Naive thymus-derived CD8-positive, alpha-beta T cell (primary cell): Measurements from ENCODE around the gene GPANK1. TPM values are rescaled to one million over a fixed set of nuclear protein-coding genes. Genes with fewer than 3 reads are reported as not detected.
A peak's percentile ranks its signal among the peaks of the same experiment; 100 is the strongest.
"Not testable (repeated sequence)": the region's sequence is repeated elsewhere in the genome, so short reads cannot be mapped to it uniquely, and the experiment has no call there.

Experiments used
- ATAC-seq, 2 donors: fragments of 150-1000 bp; cut with Tn5 transposase in 1 of 2; sonication (Bioruptor Pico), chemical (Tn5 transposase) in 1 of 2; 1 replicate in 1 of 2; 2 replicates in 1 of 2; pipeline ENCODE4 v1.10.0; 2021; ENCODE audit warnings: mild to moderate bottlenecking in 2 of 2, moderate library complexity in 2 of 2
- POLR2A ChIA-PET: fragments of 350-600 bp; sonication (Branson Sonifier 250); formaldehyde crosslinking; loops from one replicate; lab custom pipeline; 2021; ENCODE audit warnings: antibody characterized with exemption; lab: Charles Lee
- DNase-seq, 10 donors: peaks; one replicate each; pipeline versions ENCODE4 v3.0.0 to v3.0.0-alpha.2; 2020 to 2022
- H3K27ac Mint-ChIP-seq, 10 donors: one replicate each; pipeline ENCODE4 v1.8.0; 2020 to 2022; ENCODE audit warnings: mild to moderate bottlenecking in 10 of 10, mixed read lengths in 10 of 10, moderate library complexity in 4 of 10, inconsistent platforms in 1 of 10
- H3K27me3 Mint-ChIP-seq, 5 donors: one replicate each; pipeline ENCODE4 v1.8.0; 2021 to 2022; ENCODE audit warnings: mixed read lengths in 5 of 5
- H3K36me3 Mint-ChIP-seq, 3 donors: one replicate each; pipeline ENCODE4 v1.8.0; 2020 to 2022; ENCODE audit warnings: mixed read lengths in 3 of 3, mild to moderate bottlenecking in 2 of 3, inconsistent platforms in 1 of 3
- H3K4me1 Mint-ChIP-seq, 4 donors: one replicate each; pipeline ENCODE4 v1.8.0; 2021 to 2022; ENCODE audit warnings: mixed read lengths in 4 of 4
- H3K4me3 Mint-ChIP-seq, 10 donors: one replicate each; pipeline ENCODE4 v1.8.0; 2020 to 2022; ENCODE audit warnings: mild to moderate bottlenecking in 10 of 10, mixed read lengths in 10 of 10, moderate library complexity in 6 of 10, inconsistent platforms in 1 of 10
- H3K9me3 Mint-ChIP-seq, 9 donors: one replicate each; pipeline ENCODE4 v1.8.0; 2020 to 2022; ENCODE audit warnings: mixed read lengths in 9 of 9, mild to moderate bottlenecking in 3 of 9, inconsistent platforms in 1 of 9, moderate library complexity in 1 of 9
- polyA plus RNA-seq, 3 donors: library from polyadenylated mRNA; unstranded; fragments of 300-500 nt; fragmentation: Illumina TruSeq; gene quantifications; one replicate each; pipeline ENCODE4 v1.2.3, GENCODE V29; 2021
- total RNA-seq, 8 experiments: library from RNA in 2 of 8; stranded (reverse) in 2 of 8; gene quantifications; one replicate each; pipeline ENCODE4 v1.2.3 and lab custom pipeline; 2021 to 2026

GPANK1 gene
- 10 to 100 TPM; 26.6 to 27.9 TPM for total RNA-seq
- 10 to 100 TPM; 20.8 to 22.9 (median 21.2) TPM for polyA plus RNA-seq
- total RNA-seq (lab: John Stamatoyannopoulos, UW), result 21.8 to 35.9 (median 30.9) reads per million in 6 experiments

DNA sequence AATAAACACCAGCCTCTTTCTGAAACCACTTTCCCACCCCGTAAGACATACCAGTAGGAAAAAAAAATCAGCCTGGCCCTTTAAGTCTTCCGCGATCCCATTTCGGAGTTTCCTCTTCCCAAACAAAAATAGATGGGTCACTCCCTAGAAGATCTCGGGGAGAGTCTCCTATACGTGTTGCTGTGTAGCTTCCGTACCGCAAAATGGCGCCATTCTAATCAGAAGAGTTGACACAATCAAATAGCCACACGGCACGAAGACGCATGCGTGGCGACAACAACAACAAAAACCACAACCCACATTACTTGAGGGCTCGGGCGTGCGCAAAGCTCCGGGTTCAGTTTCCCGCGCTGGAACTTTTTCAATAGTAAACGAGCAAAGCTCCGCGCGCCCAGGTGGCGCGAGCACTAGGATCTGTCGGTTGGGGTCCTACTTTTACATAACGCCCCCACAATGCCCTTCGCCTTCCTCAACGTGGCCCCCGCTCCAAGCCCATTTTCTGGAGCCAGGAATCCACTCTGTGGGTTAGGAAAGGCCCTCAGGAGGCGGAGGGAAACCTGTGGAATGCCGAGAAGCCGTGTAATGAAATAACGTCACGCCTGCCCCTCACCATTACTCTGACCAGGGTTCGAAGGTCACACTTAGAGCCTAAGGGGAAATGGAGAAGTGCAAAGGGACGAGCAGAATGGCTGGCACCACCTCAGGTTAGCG, at the start of gene GPANK1:
GPANK1 (minus strand) TSS at position 208 of the 711 bp plus-strand sequence. CDS start 519 bp downstream, outside the sequence.
- no peaks in the 10 kb centered on the region for H3K9me3 Mint-ChIP-seq
- ATAC-seq, result peak; percentile 41 to 43
- H3K27me3 Mint-ChIP-seq, result no peaks in the 10 kb centered on the region
- POLR2A ChIA-PET, result interaction anchor here (0.6 to 7.9 kb wide), 24 partner anchors 12 to 1602 kb away, joined by 3 to 223 read pairs (median 4); partner anchors contain the start of genes ABHD16A, APOM, ATF6B and BAG6
- H3K4me1 Mint-ChIP-seq, result peaks cover 23 to 80% (median 71%) of the 10 kb centered on the region in 4 donors
- peak; percentile 74 to 95 (median 88) for DNase-seq
- peak within 1 kb of the TSS; percentile 96 to 99 (median 98) for H3K27ac Mint-ChIP-seq
- peak within 1 kb of the TSS; percentile 93 to 100 (median 97) for H3K4me3 Mint-ChIP-seq
- peaks cover 0 to 57% (median 9%) of the 10 kb centered on the region in 3 donors for H3K36me3 Mint-ChIP-seq

- Mint-ChIP-seq H3K36me3 (no peaks in the 10 kb centered on the region), H3K9me3 (no peaks in the 10 kb centered on the region), H3K4me3 (peak overlapping the region in 1 of 10 donors; percentile 5), H3K27me3 (no peaks in the 10 kb centered on the region), H3K27ac (peak overlapping the region in 7 of 10 donors; percentile 10 to 88 (median 75)), H3K4me1 (peaks cover 18 to 28% (median 25%) of the 10 kb centered on the region in 4 donors)
- ATAC-seq, result no peak
- POLR2A ChIA-PET, result interaction anchor here (1.0 kb wide), 1 partner anchor 11 kb away, joined by 5 read pairs; the partner anchor contains the start of gene ABHD16A
- no peak for DNase-seq
These were observed 49.3 kb upstream of the GPANK1 start for GRCh38 chr6:31713991-31714684.

DNA sequence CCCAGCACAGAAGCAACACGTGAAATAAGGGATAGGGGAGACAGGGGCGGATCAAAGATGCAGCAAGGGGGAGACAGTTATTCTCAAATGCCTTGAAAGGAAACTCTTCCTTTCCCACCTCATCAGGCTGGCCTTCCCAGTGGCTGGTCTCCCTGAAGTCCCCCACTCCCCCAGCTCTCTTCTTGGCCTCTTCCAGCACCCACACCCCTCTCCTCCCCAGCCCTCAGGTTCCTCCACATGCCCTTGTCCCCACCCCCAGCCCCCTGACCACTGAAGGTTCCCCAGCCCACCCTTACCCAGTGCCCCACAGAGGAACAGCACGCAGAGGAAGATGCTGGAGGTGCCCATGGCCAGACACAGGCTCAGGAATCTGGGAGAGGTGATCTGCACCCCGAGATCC, 48.7 kb upstream of the GPANK1 start:
- ATAC-seq (no peak), DNase-seq (no peak)
- Mint-ChIP-seq H3K4me1 (peaks cover 18 to 28% (median 25%) of the 10 kb centered on the region in 4 donors), H3K9me3 (no peaks in the 10 kb centered on the region), H3K36me3 (no peaks in the 10 kb centered on the region), H3K4me3 (no peak overlapping the region), H3K27me3 (no peaks in the 10 kb centered on the region), H3K27ac (peak overlapping the region in 3 of 10 donors; percentile 27 to 56 (median 31))
- POLR2A ChIA-PET, result interaction anchor here (1.0 kb wide), 1 partner anchor 10 kb away, joined by 5 read pairs; the partner anchor contains the start of gene ABHD16A

DNA sequence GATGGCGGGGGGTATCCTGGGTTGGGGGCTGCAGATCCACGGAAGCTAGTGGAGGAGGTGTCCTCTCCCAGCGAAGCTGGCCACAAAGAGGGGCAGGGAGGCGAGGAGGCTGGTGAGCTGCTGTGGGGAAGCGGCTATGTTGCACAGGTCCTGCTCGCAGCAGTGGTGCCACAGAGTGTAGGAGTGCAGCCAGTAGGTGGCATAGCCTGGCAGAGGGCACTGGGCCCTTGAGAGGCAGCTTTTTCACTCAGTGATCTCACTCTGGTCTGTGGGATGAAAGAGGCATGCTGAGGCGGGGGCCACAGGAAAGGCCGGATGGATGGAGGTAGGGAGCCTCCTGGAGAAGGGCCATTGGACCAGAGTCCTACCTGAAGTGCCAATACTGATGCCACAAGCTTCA, 47.5 kb upstream of the GPANK1 start:
- H3K27ac Mint-ChIP-seq, result peak overlapping the region in 3 of 10 donors; percentile 50 to 71 (median 58)
- H3K27me3 Mint-ChIP-seq, result no peaks in the 10 kb centered on the region
- DNase-seq, result no peak
- no peaks in the 10 kb centered on the region for H3K36me3 Mint-ChIP-seq
- no peak overlapping the region for H3K4me3 Mint-ChIP-seq
- peak; percentile 39 to 43 for ATAC-seq
- H3K4me1 Mint-ChIP-seq, result peaks cover 18 to 28% (median 25%) of the 10 kb centered on the region in 4 donors
- no peaks in the 10 kb centered on the region for H3K9me3 Mint-ChIP-seq
- POLR2A ChIA-PET, result interaction anchor here (1.2 kb wide), 1 partner anchor 11 kb away, joined by 3 read pairs; the partner anchor contains the start of gene MPIG6B

- Mint-ChIP-seq H3K9me3 (no peaks in the 10 kb centered on the region), H3K36me3 (no peaks in the 10 kb centered on the region), H3K4me3 (no peak overlapping the region), H3K27me3 (no peaks in the 10 kb centered on the region), H3K27ac (peak overlapping the region in 1 of 10 donors; percentile 29), H3K4me1 (peaks cover 18 to 28% (median 25%) of the 10 kb centered on the region in 4 donors)
- DNase-seq (no peak), ATAC-seq (no peak)
- POLR2A ChIA-PET, result interaction anchor here (0.6 to 1.2 kb wide), 4 partner anchors 8 to 16 kb away, joined by 3 to 4 read pairs (median 3); partner anchors contain the start of genes ABHD16A and MPIG6B
These were observed 46.4 kb upstream of the GPANK1 start for GRCh38 chr6:31711233-31711632.

GRCh38 chr6:31710523-31711219, 45.9 kb upstream of the GPANK1 start:
- DNase-seq, result no peak
- H3K9me3 Mint-ChIP-seq, result no peaks in the 10 kb centered on the region
- no peaks in the 10 kb centered on the region for H3K27me3 Mint-ChIP-seq
- H3K36me3 Mint-ChIP-seq, result no peaks in the 10 kb centered on the region
- no peak for ATAC-seq
- H3K4me1 Mint-ChIP-seq, result peaks cover 18 to 28% (median 25%) of the 10 kb centered on the region in 4 donors
- peak overlapping the region in 4 of 10 donors; percentile 7 to 86 (median 47) for H3K27ac Mint-ChIP-seq
- H3K4me3 Mint-ChIP-seq, result no peak overlapping the region
- POLR2A ChIA-PET, result interaction anchor here (0.6 to 0.7 kb wide), 2 partner anchors 14 to 58 kb away, joined by 3 to 7 read pairs; partner anchors contain the start of gene BAG6

- H3K27ac Mint-ChIP-seq, POLR2A ChIA-PET, H3K27me3 Mint-ChIP-seq, H3K9me3 Mint-ChIP-seq, ATAC-seq, H3K36me3 Mint-ChIP-seq, H3K4me3 Mint-ChIP-seq, DNase-seq: not testable (repeated sequence)
- H3K4me1 Mint-ChIP-seq, result peaks cover 15 to 25% (median 21%) of the 10 kb centered on the region in 4 donors
These were observed 44.4 kb upstream of the GPANK1 start for GRCh38 chr6:31709157-31709556.

GRCh38 chr6:31708224-31708623, 43.4 kb upstream of the GPANK1 start:
- ATAC-seq, result no peak
- no peak for DNase-seq
- Mint-ChIP-seq H3K27ac (no peak overlapping the region), H3K4me1 (peaks cover 14 to 25% (median 21%) of the 10 kb centered on the region in 4 donors), H3K27me3 (no peaks in the 10 kb centered on the region), H3K4me3 (no peak overlapping the region), H3K36me3 (no peaks in the 10 kb centered on the region), H3K9me3 (no peaks in the 10 kb centered on the region)
- POLR2A ChIA-PET, result no interaction called here

DNA sequence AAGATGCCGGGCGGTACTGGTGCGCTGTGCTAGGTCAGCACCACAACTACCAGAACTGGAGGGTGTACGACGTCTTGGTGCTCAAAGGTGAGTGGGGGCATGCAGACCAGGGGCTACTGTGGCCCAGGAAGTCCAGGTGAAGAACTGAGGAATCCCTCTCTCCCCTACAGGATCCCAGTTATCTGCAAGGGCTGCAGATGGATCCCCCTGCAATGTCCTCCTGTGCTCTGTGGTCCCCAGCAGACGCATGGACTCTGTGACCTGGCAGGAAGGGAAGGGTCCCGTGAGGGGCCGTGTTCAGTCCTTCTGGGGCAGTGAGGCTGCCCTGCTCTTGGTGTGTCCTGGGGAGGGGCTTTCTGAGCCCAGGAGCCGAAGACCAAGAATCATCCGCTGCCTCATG, 42.9 kb upstream of the GPANK1 start:
- DNase-seq (no peak), ATAC-seq (no peak)
- Mint-ChIP-seq H3K4me3 (no peak overlapping the region), H3K36me3 (no peaks in the 10 kb centered on the region), H3K9me3 (no peaks in the 10 kb centered on the region), H3K27ac (no peak overlapping the region), H3K27me3 (no peaks in the 10 kb centered on the region), H3K4me1 (peaks cover 15 to 25% (median 21%) of the 10 kb centered on the region in 4 donors)
- POLR2A ChIA-PET, result no interaction called here

- H3K9me3 Mint-ChIP-seq, result no peaks in the 10 kb centered on the region
- no peak within 1 kb of the TSS for H3K4me3 Mint-ChIP-seq
- H3K4me1 Mint-ChIP-seq, result peaks cover 15 to 31% (median 29%) of the 10 kb centered on the region in 4 donors
- DNase-seq, result no peak
- H3K36me3 Mint-ChIP-seq, result no peaks in the 10 kb centered on the region
- no peaks in the 10 kb centered on the region for H3K27me3 Mint-ChIP-seq
- POLR2A ChIA-PET, result no interaction called here
- ATAC-seq, result no peak
- H3K27ac Mint-ChIP-seq, result peak within 1 kb of the TSS in 3 of 10 donors; percentile 40 to 65 (median 63)
These were observed 41.8 kb upstream of the GPANK1 start, which contains the start of gene LY6G6F for GRCh38 chr6:31706599-31706998. Gene LY6G6F, plus strand, starts transcription at chr6:31706866. Its CDS starts 41 bp downstream, at chr6:31706907.

- no peaks in the 10 kb centered on the region for H3K9me3 Mint-ChIP-seq
- ATAC-seq (no peak), DNase-seq (no peak)
- H3K27me3 Mint-ChIP-seq, result no peaks in the 10 kb centered on the region
- H3K27ac Mint-ChIP-seq, result no peak overlapping the region
- no peak overlapping the region for H3K4me3 Mint-ChIP-seq
- peaks cover 0 to 3% (median 0%) of the 10 kb centered on the region in 3 donors for H3K36me3 Mint-ChIP-seq
- H3K4me1 Mint-ChIP-seq, result peaks cover 16 to 32% (median 31%) of the 10 kb centered on the region in 4 donors
- POLR2A ChIA-PET, result no interaction called here
These were observed 41.1 kb upstream of the GPANK1 start for GRCh38 chr6:31705931-31706330.
